ENCODE data around the gene TRABD2B. TPM values are rescaled to one million over a fixed set of nuclear protein-coding genes. Genes with fewer than 3 reads are reported as not detected.

Gene TRABD2B
- total RNA-seq, 1 donor from 2014 or later, result 0.89 TPM

GRCh38 chr1:47866601-47867437 lies 130.4 kb downstream of the TRABD2B start:
- Histone ChIP-seq H3K27ac (ENCODE audit: low read depth, low read length) (no peak overlapping the region), H4K20me1 (ENCODE audit: insufficient read depth, low read length) (no peaks in the 10 kb centered on the region), H2AFZ (ENCODE audit: low read depth, low read length) (no peak overlapping the region), H3K9me3 (ENCODE audit: insufficient read depth, low read depth, low read length) (no peaks in the 10 kb centered on the region), H3K4me1 (ENCODE audit: insufficient read depth, low read length) (no peaks in the 10 kb centered on the region), H3K4me3 (ENCODE audit: insufficient read depth, low read depth, low read length) (no peak overlapping the region), H3K9ac (ENCODE audit: low read length) (no peak overlapping the region), H3K4me2 (ENCODE audit: low read length) (no peak overlapping the region), H3K27me3 (ENCODE audit: insufficient read depth, low read length) (no peaks in the 10 kb centered on the region), H3K79me2 (ENCODE audit: insufficient read depth, low read length) (no peaks in the 10 kb centered on the region), H3K36me3 (ENCODE audit: insufficient read depth, low read length) (no peaks in the 10 kb centered on the region)
- Mint-ChIP-seq H3K4me1 (ENCODE audit: low read depth, unreplicated experiment) (peaks cover 13% of the 10 kb centered on the region), H3K27me3 (ENCODE audit: low read depth, unreplicated experiment) (peaks cover 20% of the 10 kb centered on the region), H3K4me3 (ENCODE audit: unreplicated experiment) (no peak overlapping the region), H3K9me3 (ENCODE audit: unreplicated experiment) (peaks cover 2% of the 10 kb centered on the region), H3K36me3 (ENCODE audit: low read depth, unreplicated experiment) (no peaks in the 10 kb centered on the region), H3K27ac (ENCODE audit: unreplicated experiment) (no peak overlapping the region)
- FAIRE-seq (no peak), DNase-seq (ENCODE audit: low read depth) (no peak)
- TF ChIP-seq EZH2 (IDR thresholded peaks at IDR 0.05; ENCODE audit: insufficient read depth, low read length), result no peak
- TF ChIP-seq CTCF (IDR thresholded peaks at IDR 0.05; ENCODE audit: insufficient read depth, low read depth, low read length), result no peak

- Histone ChIP-seq H3K4me2 (ENCODE audit: low read length) (no peak overlapping the region), H3K4me1 (ENCODE audit: insufficient read depth, low read length) (no peaks in the 10 kb centered on the region), H3K27ac (ENCODE audit: low read depth, low read length) (no peak overlapping the region), H2AFZ (ENCODE audit: low read depth, low read length) (no peak overlapping the region), H3K9me3 (ENCODE audit: insufficient read depth, low read depth, low read length) (no peaks in the 10 kb centered on the region), H4K20me1 (ENCODE audit: insufficient read depth, low read length) (no peaks in the 10 kb centered on the region), H3K4me3 (ENCODE audit: insufficient read depth, low read depth, low read length) (no peak overlapping the region), H3K9ac (ENCODE audit: low read length) (no peak overlapping the region), H3K27me3 (ENCODE audit: insufficient read depth, low read length) (no peaks in the 10 kb centered on the region), H3K79me2 (ENCODE audit: insufficient read depth, low read length) (no peaks in the 10 kb centered on the region), H3K36me3 (ENCODE audit: insufficient read depth, low read length) (no peaks in the 10 kb centered on the region)
- H3K27ac Mint-ChIP-seq (ENCODE audit: unreplicated experiment), result no peak overlapping the region
- DNase-seq (ENCODE audit: low read depth) (no peak), FAIRE-seq (no peak)
- no peaks in the 10 kb centered on the region for H3K36me3 Mint-ChIP-seq (ENCODE audit: low read depth, unreplicated experiment)
- peaks cover 20% of the 10 kb centered on the region for H3K27me3 Mint-ChIP-seq (ENCODE audit: low read depth, unreplicated experiment)
- peaks cover 2% of the 10 kb centered on the region for H3K9me3 Mint-ChIP-seq (ENCODE audit: unreplicated experiment)
- peaks cover 7% of the 10 kb centered on the region for H3K4me1 Mint-ChIP-seq (ENCODE audit: low read depth, unreplicated experiment)
- no peak overlapping the region for H3K4me3 Mint-ChIP-seq (ENCODE audit: unreplicated experiment)
- no peak for TF ChIP-seq CTCF (IDR thresholded peaks at IDR 0.05; ENCODE audit: insufficient read depth, low read depth, low read length)
- no peak for TF ChIP-seq EZH2 (IDR thresholded peaks at IDR 0.05; ENCODE audit: insufficient read depth, low read length)
These were observed 131.2 kb downstream of the TRABD2B start for GRCh38 chr1:47865881-47866535.
